ENCODE results near the gene FGF3.

The FGF3 gene

DNA sequence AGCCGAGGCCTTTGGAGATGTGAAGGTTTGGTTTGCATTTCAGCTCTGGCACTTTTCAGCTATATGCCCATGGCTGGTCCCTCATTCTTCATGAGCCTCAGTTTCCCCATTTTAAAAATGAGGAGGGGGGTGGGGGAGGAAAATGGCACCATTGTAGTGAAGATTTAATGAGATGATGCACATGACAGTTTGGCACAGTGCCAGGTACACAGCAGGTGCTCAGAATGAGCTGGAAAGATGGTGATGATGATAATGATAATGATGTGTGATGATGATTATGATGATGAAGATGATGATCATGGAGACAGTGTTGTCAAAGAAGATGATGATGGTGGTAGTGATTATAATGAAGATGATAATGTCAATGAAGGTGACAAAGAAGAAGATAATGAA is 24.3 kb upstream of the FGF3 start:
- no peak for ATAC-seq

DNA sequence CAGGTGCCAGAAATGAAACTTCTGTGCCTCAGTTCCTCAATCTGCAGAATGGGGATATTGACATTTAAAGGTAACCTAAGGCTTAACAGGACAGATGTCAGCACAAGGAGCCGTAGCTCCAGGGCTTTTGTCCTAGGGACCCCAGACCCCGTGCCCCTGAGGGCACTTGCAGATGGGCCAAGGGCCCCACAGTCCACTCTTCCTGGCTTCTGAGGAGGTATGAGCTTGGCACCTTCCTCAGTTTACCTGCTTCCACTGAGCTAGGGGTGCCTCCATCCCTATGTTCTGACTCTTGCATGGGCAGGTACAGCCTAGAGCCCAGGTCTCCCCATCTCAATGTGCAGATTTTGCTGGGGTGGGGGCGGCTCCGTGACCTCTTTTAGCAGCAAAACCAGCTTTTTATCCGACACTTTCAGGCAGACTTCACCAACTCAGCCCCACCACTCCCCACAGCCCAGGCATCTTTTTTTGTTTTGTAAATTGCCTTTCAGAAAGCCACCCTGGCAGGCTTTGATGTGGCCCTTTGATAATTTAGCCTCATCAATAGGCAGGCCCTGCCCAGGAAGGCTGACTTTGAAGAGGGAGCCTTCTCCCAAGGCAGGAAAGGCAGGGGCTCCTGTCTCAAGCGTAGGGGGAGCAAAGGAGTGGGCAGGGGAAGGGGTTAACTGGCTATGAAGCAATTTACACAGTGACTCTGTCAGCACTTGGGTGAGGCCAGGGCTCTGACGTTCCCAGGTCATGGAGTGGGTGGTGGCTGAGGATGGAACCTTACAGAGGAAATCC is 23.7 kb upstream of the FGF3 start:
- no peak for ATAC-seq

DNA sequence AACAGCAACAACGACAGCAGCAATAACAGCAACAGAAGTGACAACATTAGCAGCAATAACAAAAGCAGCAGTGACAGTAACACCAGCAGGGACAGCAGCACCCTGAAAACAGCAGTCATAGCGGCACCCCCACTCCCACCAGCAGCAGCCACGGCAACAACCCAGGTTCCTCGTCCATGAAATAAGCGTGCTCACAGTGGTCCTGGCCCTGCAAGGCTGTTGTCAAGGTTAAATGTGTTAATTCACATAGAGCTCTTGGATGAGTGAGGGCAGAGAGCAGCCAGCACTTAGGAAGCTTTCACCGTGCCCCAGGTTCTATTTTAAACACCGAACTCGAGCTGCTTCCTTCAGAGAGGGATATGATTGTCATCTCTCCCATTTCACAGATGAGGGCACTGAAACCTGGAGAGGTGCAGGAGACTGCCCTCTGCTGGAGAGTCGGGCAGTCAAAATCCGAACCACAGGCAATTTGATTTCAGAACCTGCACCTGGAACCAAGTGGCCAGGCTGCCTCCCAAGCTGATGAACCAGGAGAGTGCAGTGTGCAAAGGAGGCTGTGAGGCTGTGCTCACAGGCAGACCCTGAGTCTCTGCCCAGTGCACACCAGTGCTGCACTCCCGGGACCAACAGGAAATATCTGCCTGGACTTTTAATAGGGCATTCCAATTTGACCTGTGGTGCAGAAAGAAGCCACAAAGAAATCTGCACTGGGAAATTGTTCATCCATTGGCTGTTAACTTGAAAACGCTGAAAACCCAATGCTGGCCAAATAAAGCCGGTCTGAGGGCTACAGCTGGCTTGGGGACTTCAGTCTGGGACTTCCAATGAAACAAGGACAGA is 22.9 kb upstream of the FGF3 start:
- no peak for ATAC-seq

DNA sequence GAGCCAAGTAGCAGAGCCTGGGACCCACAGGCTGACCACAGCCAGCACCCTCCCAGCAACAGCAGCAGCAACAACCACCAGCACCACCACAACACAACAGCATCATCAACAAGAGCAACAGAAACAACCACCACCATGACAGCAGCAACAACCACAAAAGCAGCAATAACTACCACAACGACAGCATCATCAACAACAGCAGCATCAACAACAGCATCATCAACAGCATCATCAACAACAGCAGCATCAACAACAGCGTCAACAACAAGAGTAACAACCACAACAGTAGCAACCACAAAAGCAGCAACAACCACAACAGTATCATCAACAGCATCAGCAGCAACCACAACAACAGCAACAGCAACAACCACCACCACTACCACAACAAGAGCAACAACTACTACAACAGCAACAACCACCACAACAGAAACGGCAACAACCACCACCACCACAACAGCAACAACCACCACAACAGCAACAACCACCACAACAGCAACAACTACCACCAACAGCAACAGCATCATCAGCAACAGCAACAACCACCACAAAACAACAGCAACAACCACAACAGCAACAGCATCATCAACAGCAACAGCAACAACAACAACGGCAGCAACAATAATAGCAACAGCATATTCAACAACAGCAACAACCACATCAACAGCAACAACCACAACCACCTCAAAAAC is 22.1 kb upstream of the FGF3 start:
- ATAC-seq = no peak

DNA sequence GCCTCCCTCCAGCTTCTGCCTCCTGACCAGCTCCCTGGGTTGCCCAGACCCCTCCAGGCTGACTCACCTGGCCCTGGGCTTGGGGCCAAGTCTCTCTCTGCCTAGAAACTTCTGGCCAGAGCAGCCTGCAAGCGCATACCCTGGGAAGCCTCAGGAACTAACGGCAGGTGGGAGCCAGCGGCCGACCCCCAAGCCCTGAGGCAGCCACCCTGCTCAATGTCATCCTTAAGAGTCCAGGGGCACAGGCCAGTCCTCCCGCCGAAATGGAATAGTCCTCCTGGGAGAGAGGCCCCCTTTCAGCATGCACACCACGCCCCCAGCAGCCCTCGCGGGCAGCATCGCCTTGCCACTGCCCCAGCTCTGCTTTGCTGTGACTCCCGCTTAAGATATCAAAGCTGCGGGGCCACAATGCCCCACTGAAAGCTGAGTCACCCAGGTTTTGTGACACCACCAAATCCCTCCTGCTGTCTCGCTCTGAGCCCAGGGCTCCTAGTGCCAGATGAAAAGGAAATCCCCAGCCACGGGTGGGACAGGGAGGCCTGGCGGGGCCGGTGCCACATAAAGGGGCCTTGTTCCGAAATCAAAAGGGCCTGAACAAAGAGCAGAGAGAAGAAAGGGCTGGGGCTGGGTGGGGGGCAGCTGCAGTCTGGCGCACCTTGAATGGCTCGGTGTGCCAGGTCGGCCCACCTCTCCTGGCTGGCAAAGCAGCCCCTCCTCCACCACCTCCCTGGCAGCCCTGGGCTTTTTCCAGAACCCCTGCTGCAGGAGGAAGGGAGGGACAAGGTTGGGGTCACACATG is 21.4 kb upstream of the FGF3 start:
- ATAC-seq = no peak

DNA sequence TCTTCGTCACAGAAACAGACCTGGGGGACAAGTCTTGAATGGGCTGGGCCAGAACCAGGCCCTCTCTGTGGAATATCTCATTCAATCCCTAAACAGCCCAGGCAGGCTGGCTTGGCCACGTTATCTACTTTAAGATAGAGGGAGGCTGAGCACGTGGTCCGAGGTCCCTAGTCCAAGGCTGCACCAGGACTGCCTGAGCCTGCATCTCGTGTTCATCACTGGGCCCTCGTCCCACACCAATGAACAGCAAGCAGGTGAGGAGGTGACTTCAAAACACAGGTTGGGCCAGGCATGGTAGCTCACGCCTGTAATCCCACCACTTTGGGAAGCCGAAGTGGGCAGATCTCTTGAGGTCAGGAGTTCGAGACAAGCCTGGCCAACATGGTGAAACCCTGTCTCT is 20.3 kb upstream of the FGF3 start:
- no peak for ATAC-seq

DNA sequence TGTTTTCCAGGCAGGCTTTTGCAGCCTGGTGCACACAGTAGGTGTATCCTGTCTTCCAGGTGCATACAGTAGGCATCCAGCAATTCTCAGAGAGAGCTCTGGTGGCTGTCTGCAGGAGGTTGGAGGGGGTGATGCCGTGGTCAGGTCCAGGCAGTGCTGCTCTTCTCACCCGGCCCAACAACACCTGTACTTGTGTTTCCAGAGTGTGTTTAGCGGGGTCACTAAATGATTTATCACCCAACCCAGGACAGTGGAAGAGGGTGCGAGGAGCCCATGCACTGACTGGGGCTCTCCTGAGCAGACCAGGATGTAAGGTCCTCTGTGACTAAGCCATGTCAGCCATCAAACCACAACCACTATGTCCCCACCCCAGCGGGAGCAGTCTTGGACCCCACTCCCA is 18.6 kb upstream of the FGF3 start:
- no peak for ATAC-seq

DNA sequence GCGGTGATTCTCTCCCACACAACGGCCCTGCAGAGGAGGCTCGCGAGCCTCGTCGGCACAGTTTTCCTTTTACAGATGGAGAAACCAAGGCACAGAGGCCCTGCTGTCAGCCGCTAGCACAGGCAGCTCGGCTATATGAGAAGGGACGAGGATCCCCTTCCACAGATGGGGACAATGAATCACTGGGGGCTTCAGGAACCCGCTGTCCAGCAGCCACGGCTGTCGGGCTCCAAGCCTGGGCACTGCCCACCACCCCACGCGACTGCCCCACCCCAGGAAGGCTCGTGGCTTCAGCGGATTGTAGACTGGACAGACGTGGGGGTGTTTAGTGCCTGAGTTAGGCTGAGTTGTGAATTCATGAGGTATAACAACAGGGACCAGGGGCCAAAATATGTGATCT is 17.2 kb upstream of the FGF3 start:
- no peak for ATAC-seq

DNA sequence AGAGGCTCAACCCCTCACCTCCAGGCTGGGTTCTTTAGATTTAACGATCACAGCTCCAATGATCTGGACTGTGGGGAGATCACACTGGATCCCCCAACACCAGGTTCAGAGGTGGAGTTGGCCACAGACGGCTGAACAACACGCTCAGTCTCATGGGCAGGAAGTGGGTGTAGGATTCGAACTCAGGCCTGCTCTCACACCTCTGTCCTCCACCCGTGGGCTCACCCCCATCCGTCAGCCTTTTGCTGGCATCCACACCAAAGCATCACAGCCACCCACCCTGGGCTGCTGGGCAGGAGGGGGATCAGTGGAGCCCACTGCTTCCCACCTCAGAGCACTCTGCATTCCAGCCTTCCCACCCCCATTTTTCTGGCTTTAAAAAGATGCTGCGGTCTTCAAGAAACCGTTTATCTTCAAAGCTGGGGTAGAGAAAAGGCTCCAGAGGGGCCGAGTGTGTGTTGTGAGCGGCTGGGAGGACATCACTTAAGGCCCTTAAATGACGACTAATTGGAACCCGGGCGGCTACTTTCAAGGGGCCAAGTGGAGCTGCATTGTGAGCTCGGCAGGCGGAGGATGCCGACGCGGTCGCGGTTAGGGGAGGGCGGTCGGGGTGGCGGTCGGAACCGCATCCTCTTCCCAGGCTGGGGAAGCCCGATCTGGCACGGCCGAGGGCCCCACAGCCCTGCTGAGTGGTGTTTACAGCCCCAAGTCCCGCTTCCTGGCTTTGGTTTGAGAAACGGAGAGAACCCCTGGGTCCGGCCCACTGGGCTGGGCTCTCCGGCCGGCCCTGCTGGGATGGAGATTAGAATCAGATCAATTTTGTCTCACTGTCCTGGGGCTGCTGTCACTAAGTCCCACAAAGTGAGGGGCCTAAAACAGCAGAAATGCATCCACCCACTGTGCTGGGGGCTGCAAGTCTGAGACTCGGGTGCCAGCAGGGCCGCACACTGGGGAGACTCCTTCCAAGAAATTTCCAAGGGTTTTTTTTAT is 15.9 kb upstream of the FGF3 start:
- no peak for ATAC-seq

DNA sequence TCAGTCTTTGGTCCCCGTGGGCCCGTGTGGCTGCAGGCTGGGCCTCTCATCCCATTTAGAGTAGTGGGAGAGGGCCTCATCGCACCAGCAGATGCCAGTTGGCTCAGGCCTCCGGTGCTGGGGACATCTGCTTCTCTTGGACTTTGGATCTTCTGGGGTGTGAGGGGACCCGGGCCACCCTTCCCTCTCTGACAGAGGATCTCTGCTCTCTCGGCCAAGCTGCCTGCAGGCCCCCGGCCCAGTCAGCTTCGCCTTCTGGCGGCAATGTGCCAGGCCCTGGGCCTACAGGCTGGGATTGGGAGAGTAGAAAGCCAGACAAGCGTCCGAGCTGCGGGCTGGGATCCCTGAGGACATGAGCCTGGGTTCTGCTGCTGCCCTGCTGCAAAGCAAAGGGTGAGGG is 15.0 kb upstream of the FGF3 start:
- no peak for ATAC-seq

DNA sequence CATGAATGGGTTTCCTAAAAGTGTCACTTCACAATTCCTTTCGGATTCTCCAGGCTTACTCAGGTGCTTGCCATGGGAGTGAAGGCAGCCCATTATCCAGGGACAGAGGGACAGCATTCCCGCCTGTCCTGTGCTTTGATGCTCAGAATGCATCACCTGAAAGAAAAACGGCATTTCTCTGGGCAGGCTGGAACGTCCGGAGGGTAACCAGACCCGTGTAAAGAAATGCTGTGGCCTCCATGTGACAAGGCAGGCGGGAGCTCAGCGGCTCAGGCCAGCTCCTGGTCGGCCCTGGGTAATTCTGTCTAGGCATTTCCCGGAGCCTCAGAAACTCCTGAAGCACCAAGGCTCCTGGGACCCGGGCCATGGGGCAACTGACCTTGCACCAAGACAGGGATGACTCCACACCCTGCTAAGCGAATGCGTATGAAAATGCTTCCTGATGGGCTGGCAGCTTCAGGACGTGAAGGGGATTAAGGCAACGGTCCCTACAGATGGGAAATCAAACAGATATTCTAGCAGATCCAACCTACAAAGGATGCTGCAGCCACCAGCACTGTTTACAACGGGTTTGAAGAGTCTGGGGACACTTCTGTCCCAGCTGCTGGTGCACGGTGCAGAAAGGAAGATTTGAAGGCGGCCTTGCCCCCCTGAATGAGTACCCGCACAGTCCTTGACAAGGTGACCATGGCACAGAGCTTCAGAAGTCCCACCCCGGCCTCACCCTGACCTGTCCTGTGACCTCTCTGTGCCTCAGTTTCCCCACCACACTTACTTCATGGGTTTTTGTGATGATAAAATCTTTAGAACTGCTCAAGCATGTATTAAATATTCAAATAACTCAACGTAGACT is 13.6 kb upstream of the FGF3 start:
- ATAC-seq = no peak

DNA sequence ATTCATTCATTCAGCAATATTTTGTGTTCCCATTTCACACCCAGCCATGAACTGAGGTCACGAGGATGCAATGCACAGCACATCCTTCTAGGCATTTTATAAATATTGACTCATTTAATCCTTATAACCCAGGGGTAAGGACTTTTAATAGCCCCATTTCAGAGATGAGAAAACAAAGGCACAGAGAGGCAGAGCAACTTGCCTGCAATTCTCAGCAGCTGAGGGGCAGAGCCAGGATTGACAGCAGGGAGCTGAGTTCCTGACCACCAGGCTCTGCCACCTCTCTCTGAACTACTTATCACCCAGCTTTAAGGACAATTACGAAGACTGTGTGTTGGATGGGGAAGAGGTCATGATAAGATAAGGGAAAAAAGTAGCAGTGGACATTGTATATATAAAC is 12.8 kb upstream of the FGF3 start:
- ATAC-seq = no peak

DNA sequence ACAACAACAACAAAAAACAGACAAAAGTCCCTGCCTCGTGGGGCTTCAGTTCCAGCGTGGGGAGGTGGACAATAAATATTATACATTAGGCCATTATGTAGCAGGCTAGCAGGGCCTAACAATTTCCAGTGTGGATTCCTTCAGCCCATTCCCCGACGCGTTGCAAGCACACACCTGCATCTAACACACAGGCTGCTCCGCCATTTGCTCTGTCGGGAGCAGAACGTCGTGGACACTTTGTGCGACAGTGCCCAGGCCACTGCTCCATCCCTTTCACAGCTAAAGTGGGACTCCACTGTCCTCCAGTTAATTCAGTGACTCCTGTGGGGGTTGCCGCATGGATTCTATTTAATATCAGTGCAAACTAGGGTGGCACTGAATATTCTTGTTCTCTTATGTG is 10.9 kb upstream of the FGF3 start:
- ATAC-seq = no peak

DNA sequence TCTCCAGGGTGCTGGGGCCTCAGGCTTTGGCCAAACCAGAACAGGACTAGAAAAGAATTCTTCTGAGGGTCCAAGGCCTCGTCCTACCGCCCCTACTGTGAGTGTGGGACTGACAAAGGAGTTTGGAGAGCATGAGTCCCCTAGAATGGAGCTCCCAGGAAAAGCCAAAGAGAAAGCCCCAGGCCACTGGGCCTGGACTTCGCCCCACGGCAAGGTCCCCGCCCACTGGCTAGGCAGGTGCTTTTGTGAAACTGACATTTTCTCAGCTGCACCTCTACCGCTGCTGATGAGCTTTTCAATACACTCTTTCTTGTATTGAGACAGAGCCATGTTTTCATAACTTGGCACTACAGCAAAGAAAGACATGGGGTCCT is 9.7 kb upstream of the FGF3 start:
- ATAC-seq = no peak

DNA sequence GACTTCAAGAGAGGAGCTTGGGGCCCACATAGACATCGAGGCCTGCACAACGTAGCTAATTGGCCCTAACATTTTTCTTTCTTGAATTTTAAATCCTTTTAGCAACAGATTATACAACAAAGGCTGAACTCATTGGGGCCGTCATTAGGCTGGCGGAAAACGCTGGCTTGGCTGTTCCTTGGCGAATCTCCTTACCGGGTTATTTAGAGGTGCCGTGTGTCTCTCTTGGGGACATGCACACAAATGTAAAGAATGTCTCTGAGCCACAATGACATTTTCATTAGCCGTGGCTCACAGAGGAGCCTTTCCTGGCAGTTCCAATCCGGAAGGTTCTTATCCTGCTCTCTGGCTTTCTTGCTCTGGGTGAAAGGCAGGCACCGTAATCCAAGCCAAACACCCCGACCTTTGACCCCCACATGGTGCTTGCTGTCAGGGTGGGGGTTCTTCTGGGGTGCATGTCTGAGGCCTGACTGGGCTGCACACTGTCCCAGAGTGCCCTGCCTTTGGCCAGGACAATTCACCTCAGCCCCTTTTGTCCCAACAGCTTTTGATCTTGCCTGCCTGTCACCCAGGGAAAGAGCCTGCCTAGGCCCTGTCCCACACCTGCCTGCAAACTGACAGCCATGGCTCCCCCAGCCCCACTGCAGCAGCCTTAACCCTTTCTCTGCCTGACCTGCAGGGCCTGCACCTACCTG is 9.2 kb upstream of the FGF3 start:
- ATAC-seq = no peak

DNA sequence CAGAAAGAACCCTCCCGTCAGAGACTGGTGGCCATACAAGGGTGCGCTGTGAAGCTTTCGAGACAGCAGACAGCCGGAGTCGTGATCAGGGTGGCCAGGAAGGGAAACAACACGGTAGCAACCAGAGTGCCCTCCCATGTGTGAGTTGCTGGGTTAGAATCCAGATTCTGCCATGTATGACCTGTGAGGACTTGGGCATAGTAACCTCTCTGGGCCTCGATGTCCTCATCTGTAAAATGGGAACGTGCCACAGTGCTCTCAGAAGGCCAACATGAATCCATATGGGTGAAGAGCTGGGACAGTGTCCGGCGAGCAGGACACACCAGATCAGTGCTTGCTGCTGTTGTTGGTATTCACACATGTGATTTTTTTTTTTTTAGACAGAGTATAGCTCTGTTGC is 7.6 kb upstream of the FGF3 start:
- no peak for ATAC-seq

DNA sequence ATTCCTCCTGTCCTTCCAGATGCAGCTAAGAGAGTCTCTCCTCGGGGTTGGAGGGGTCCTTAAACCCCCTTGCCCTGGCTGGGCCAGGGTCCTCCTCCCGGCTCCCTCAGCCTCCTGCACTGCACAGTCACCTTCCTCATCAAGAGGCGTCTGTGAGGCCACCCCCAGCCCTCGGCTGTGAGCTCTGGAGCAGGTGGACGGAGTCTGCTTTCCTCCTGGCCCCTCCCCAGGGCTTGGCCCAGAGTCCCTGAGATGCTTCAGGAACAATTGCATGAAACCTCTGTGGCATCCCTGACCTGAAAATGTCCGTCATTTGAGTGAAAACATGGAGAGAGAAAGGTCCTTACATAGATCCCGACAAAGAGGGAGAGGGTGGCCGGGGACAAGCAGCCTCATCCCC is 6.7 kb upstream of the FGF3 start:
- ATAC-seq = no peak

DNA sequence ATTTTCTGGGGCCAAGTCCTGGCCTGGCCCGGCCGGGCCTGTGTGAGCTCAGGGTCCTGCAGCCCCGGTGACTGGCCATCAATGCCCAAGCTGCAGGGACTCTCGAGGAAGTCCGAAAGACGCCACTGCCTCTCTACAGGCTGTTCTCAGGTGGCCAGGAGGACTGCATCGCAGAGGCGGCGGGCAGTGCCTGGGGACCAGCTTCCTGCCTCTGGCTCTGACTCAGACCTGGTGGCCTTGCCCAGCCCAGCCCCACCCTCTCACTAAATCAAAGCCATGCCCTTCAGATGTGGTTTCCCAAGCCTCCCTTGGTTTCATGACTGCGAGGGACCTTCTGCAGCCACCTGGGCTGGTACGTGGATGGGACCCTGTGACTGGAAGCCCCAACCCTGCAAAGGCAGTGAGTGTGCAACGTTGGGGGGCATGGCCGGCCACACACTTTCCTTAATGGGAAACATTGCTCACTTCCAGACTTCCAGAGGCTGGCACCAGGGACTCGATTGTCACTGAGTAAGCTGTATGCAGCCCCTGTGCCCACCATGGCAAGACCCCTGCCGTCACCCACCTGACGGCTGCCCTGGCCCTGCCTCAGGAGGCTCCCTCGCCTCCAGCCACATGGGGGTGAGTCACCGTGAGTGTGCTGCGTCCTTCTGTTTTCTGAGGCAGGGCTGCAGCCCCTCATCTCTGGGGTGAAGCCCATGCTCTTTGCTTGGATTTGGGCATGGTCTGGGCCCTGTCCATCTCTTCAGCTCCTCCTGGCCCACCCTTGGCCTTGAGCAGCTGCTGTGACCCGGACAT is 6.0 kb upstream of the FGF3 start:
- no peak for ATAC-seq

DNA sequence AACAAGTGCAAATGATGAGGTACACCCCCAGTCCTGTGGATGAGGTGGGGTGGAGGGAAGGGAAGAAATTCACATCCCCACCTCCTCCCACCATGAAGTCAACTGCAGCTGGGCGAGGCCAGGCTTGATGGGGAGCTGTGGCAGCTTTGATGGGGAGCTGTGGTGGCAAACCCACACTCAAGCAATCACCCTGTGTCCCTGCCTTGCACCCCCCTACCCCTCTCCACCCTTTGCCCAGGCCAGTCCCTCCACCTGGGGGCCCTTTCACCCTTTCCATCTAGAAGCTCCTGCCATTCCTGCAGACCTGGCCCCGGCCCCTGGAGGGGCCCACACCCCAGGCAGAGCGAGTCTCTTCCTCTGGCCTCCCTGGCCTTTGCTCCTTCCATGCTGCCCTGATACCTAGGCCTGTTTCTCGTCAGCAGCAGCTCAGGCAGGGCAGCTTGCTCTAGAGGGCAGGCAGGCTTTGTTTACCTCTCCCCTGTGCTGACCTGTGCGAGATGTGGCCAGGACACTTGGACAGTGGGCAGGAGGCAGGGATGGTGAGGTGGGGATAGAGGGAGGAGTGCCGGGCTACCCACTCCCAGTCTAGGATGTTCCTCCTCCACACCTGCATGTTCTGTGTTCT is 4.5 kb upstream of the FGF3 start:
- ATAC-seq = no peak
